Gastrocnemius medialis (tissue), 4 donors: ENCODE data around the gene APOL6. TPM values are rescaled to one million over a fixed set of nuclear protein-coding genes. Genes with fewer than 3 reads are reported as not detected.

Experiments
- ATAC-seq, 2 donors: fragments of 150-250 bp; one replicate each; pipeline ENCODE4 v1.9.1; 2016
- DNase-seq, 2 donors: peaks; one replicate each; pipeline ENCODE4 v3.0.0-alpha.2; 2019
- H3K27ac ChIP-seq, 4 donors: fragments of 200-600 bp; sonication (generic); 1 replicate in 1 of 4; 2 replicates in 3 of 4; pipeline ENCODE4 v1.5.1; 2016 to 2018; ENCODE audit warnings: mild to moderate bottlenecking in 2 of 4, moderate library complexity in 1 of 4
- H3K27me3 ChIP-seq, 3 donors: fragments of 200-600 bp; sonication (generic) in 2 of 3; 1 replicate in 1 of 3; 2 replicates in 2 of 3; pipeline versions ENCODE4 v1.5.1 to v1.6.0; 2016 to 2019; ENCODE audit warnings: mild to moderate bottlenecking in 1 of 3, moderate library complexity in 1 of 3
- H3K36me3 ChIP-seq, 2 donors: fragments of 200-600 bp; sonication (generic) in 1 of 2; one replicate each; pipeline ENCODE4 v1.5.1; 2017 to 2018
- H3K4me1 ChIP-seq, 2 donors: fragments of 200-600 bp; sonication (generic) in 1 of 2; one replicate each; pipeline ENCODE4 v1.5.1; 2016 to 2017; ENCODE audit warnings: mild to moderate bottlenecking in 2 of 2
- H3K4me3 ChIP-seq, 4 donors: fragments of 200-600 bp; sonication (generic) in 3 of 4; 1 replicate in 1 of 4; 2 replicates in 3 of 4; pipeline ENCODE4 v1.5.1; 2016 to 2019; ENCODE audit warnings: mild to moderate bottlenecking in 2 of 4
- H3K9me3 ChIP-seq, 3 donors: fragments of 200-600 bp; sonication (generic) in 2 of 3; 1 replicate in 1 of 3; 2 replicates in 2 of 3; pipeline ENCODE4 v1.5.1; 2016 to 2019
- POLR2A ChIP-seq, 2 donors: fragments of 450-650 bp; IDR thresholded peaks; one replicate each; pipeline ENCODE4 v1.6.1; 2017; ENCODE audit warnings: antibody characterized with exemption in 2 of 2, mild to moderate bottlenecking in 2 of 2, moderate library complexity in 2 of 2
- in situ Hi-C, 4 donors: fragments of 200-750 bp; cut with MboI; loops; one replicate each; pipeline versions ENCODE4 v1.15.0 to v1.8.0; 2017; ENCODE audit warnings: low sequenced_read_pairs in 4 of 4
- intact Hi-C: fragments of 100-400 bp; cut with DNase I; formaldehyde crosslinking; loops from one replicate; pipeline ENCODE4 v1.15.1; 2023; ENCODE audit warnings: low total_unique reads
- total RNA-seq, 4 donors: library from RNA; depleted of rRNA; stranded (reverse); fragments of >200 nt; gene quantifications; one replicate each; pipeline versions ENCODE4 v1.1.0 to v1.2.3, GENCODE V29; 2016
- TF ChIP-seq, protein P1 (sequence below), 5 experiments: fragments of 450-650 bp in 3 of 5; fragments of 200-600 bp in 2 of 5; sonication (generic) in 2 of 5; IDR thresholded peaks in 4 of 5; conservative IDR thresholded peaks in 1 of 5; 1 replicate in 4 of 5; 2 replicates in 1 of 5; pipeline ENCODE4 v1.5.1; 2016 to 2019; ENCODE audit warnings: antibody characterized with exemption in 5 of 5, mild to moderate bottlenecking in 3 of 5, moderate library complexity in 3 of 5

Gene APOL6
- total RNA-seq, 4 donors from 2014 or later: 1.5 to 4.5 (median 2.9) TPM

- Histone ChIP-seq H3K4me3 (no peak overlapping the region), H3K27me3 (no peaks in the 10 kb centered on the region), H3K4me1 (peaks cover 42 to 53% of the 10 kb centered on the region in 2 donors), H3K27ac (no peak overlapping the region), H3K36me3 (no peaks in the 10 kb centered on the region), H3K9me3 (no peaks in the 10 kb centered on the region)
- DNase-seq (no peak), ATAC-seq (no peak)
- intact Hi-C loops: no loop called here
- in situ Hi-C loops: loop anchor here in 1 of 4 donors (5.0 kb wide), 2 partner anchors 37 to 192 kb away; no protein-coding TSS in a partner anchor
- TF ChIP-seq POLR2A (IDR thresholded peaks at IDR 0.05): no peak
- TF ChIP-seq, protein P1, sequence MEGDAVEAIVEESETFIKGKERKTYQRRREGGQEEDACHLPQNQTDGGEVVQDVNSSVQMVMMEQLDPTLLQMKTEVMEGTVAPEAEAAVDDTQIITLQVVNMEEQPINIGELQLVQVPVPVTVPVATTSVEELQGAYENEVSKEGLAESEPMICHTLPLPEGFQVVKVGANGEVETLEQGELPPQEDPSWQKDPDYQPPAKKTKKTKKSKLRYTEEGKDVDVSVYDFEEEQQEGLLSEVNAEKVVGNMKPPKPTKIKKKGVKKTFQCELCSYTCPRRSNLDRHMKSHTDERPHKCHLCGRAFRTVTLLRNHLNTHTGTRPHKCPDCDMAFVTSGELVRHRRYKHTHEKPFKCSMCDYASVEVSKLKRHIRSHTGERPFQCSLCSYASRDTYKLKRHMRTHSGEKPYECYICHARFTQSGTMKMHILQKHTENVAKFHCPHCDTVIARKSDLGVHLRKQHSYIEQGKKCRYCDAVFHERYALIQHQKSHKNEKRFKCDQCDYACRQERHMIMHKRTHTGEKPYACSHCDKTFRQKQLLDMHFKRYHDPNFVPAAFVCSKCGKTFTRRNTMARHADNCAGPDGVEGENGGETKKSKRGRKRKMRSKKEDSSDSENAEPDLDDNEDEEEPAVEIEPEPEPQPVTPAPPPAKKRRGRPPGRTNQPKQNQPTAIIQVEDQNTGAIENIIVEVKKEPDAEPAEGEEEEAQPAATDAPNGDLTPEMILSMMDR (IDR thresholded peaks at IDR 0.05 in 4 of 5, conservative IDR thresholded peaks at IDR 0.05 in 1 of 5): no peak
Measured at GRCh38 chr22:35624547-35624946, 23.7 kb upstream of the APOL6 start.

DNA sequence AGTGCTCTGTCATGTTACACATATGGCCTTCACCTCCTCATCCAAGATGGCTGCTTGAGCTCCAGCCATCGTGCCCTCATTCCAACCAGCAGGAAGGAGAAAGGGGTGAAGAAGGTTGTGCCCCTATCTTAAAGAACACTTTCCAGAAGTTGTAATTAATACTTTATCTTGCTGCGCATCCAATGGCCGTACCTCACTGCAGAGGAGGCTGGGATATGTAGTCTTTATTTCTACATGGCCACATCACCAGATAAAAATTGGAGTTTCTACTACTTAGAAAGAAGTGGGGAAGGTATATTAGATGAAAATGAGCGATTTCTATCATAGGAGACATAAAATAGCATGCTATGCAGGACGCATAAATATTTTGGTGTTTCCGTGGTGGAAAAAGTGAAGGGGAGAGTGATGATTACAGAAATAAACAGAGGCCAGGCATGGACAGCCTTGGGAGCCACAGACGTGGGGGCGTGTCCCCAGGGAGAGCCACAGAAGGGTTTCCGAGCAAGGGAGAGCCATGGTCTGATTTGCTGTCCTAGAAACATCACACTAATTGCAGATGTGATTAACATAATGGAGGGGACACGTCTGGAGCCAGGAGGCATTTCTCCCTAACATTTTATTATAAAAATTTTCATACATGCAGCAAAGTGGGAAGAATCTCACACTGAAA, 22.3 kb upstream of the APOL6 start:
- in situ Hi-C loops: loop anchor here in 2 of 4 donors (5.0 to 25.0 kb wide), 2 partner anchors 286 to 291 kb away; no protein-coding TSS in a partner anchor
- no peak for DNase-seq
- peaks cover 28 to 40% of the 10 kb centered on the region in 2 donors for H3K4me1 ChIP-seq

DNA sequence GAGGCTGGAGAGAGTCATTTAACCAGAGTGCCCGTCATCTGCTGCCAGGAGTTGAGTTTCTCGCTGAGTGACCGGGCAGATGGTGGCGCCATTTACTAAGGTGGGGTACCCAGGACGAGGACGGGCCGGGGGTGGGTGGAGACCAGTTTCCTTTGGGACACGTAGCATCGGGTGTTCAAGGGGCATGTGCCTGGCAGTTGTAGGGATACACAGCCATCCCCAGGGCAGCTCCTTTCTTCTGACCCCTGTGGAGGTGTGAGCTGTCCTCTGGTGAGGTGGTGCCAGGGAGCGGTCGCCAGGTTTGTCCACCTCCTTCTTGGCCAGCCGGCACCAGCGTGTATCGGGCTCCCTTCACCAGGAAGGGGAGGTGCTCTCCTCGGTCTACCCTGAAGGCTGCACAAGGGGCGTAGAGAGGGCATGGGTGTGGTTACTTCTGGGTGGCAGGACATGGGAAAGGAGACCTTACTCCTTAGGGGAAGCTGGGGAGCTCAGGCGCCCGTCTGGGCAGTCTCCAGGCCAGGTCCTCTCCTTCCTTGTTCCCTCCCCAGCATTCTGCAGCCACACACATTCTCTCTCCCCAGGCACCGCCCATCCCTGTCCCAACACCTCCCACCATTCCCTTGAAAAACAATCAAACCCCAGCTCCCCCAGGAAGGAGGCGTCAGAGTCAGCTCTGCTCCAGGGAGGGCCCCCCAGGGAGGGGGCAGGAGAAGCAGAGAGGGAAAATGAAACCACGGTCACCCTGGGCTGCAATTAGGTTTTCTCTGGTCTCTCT, 20.8 kb upstream of the APOL6 start:
- peak overlapping the region; percentile 62 to 76 (median 68) for H3K27ac ChIP-seq
- no peaks in the 10 kb centered on the region for H3K9me3 ChIP-seq
- ATAC-seq: peak; percentile 22 to 35
- in situ Hi-C loops (loop anchor here in 2 of 4 donors (5.0 to 25.0 kb wide), 2 partner anchors 285 to 290 kb away; no protein-coding TSS in a partner anchor), intact Hi-C loops (loop anchor here (1.0 to 5.0 kb wide), 7 partner anchors 55 to 497 kb away; no protein-coding TSS in a partner anchor)
- H3K27me3 ChIP-seq: no peaks in the 10 kb centered on the region
- no peaks in the 10 kb centered on the region for H3K36me3 ChIP-seq
- peak overlapping the region; percentile 45 to 62 (median 59) for H3K4me3 ChIP-seq
- no peak for TF ChIP-seq POLR2A (IDR thresholded peaks at IDR 0.05)
- TF ChIP-seq, protein P1 (IDR thresholded peaks at IDR 0.05 in 4 of 5, conservative IDR thresholded peaks at IDR 0.05 in 1 of 5): peak; percentile 23 to 74 (median 46)
- peak in 1 of 2 donors; percentile 81 for DNase-seq
- H3K4me1 ChIP-seq: peaks cover 12 to 24% of the 10 kb centered on the region in 2 donors

More for the DNA sequence above, 22.3 kb upstream of the APOL6 start:
- Histone ChIP-seq H3K4me3 (no peak overlapping the region), H3K9me3 (no peaks in the 10 kb centered on the region), H3K27ac (no peak overlapping the region), H3K27me3 (no peaks in the 10 kb centered on the region), H3K36me3 (no peaks in the 10 kb centered on the region)
- intact Hi-C loops: loop anchor here (2.0 to 5.0 kb wide), 6 partner anchors 56 to 499 kb away; no protein-coding TSS in a partner anchor
- ATAC-seq: no peak
- TF ChIP-seq, protein P1 (IDR thresholded peaks at IDR 0.05 in 4 of 5, conservative IDR thresholded peaks at IDR 0.05 in 1 of 5): no peak
- no peak for TF ChIP-seq POLR2A (IDR thresholded peaks at IDR 0.05)

GRCh38 chr22:35628732-35629131, 19.5 kb upstream of the APOL6 start:
- H3K27me3 ChIP-seq: no peaks in the 10 kb centered on the region
- H3K27ac ChIP-seq: peak overlapping the region in 1 of 4 donors; percentile 44
- in situ Hi-C loops (loop anchor here in 2 of 4 donors (5.0 to 25.0 kb wide), 2 partner anchors 284 to 289 kb away; no protein-coding TSS in a partner anchor), intact Hi-C loops (loop anchor here (5.0 kb wide), 4 partner anchors 54 to 439 kb away; no protein-coding TSS in a partner anchor)
- H3K9me3 ChIP-seq: no peaks in the 10 kb centered on the region
- no peak for DNase-seq
- ATAC-seq: no peak
- no peaks in the 10 kb centered on the region for H3K36me3 ChIP-seq
- H3K4me3 ChIP-seq: no peak overlapping the region
- peaks cover 5 to 13% of the 10 kb centered on the region in 2 donors for H3K4me1 ChIP-seq
- TF ChIP-seq, protein P1 (IDR thresholded peaks at IDR 0.05 in 4 of 5, conservative IDR thresholded peaks at IDR 0.05 in 1 of 5): no peak
- TF ChIP-seq POLR2A (IDR thresholded peaks at IDR 0.05): no peak
